Testis (tissue), 2 donors: ENCODE results near the gene FAM163B.

Experiments used
- POLR2A ChIP-seq: fragments of 450-650 bp; IDR thresholded peaks from one replicate; pipeline ENCODE4 v1.6.1; 2017; ENCODE audit warnings: antibody characterized with exemption, mild to moderate bottlenecking, moderate library complexity
- TF ChIP-seq, protein P1 (sequence below), 3 experiments: fragments of 450-650 bp in 2 of 3; fragments of 200-600 bp in 1 of 3; sonication (generic) in 1 of 3; IDR thresholded peaks; one replicate each; pipeline ENCODE4 v1.5.1; 2016 to 2019; ENCODE audit warnings: antibody characterized with exemption in 3 of 3, mild to moderate bottlenecking in 2 of 3, moderate library complexity in 1 of 3

DNA sequence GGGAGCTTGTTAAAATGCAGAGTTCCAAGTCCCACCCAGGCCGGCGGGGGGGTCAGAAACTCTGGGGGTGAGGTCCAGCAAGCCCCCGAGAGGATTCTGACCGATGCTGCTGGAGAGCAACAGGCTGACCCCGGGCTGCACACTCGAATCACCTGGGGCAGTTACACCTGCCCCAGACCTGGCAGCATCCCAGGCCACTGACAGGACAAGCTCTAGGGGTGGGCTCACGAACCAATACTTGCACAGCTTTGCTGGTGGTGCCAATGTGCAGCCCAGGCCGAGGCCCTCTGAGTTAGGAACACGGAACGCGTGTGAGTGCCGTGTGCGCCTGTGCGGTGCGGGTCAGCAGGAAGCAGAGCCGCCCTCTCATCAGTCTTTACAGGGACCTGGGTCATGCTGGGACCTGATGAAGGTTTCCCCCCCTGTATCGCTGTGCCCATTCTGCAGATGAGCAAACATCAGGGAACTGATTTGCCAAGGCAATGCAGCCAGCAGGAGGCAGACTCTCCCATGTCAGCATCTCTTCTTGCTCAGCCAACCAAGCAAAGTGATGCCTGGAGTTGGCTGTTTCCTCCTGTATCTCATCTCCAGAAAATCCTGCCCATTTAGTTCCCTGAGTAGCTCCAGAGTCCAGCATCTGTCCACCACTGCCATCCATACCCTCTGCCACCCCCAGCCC lies 16.3 kb downstream of the FAM163B start:
- TF ChIP-seq, protein P1, sequence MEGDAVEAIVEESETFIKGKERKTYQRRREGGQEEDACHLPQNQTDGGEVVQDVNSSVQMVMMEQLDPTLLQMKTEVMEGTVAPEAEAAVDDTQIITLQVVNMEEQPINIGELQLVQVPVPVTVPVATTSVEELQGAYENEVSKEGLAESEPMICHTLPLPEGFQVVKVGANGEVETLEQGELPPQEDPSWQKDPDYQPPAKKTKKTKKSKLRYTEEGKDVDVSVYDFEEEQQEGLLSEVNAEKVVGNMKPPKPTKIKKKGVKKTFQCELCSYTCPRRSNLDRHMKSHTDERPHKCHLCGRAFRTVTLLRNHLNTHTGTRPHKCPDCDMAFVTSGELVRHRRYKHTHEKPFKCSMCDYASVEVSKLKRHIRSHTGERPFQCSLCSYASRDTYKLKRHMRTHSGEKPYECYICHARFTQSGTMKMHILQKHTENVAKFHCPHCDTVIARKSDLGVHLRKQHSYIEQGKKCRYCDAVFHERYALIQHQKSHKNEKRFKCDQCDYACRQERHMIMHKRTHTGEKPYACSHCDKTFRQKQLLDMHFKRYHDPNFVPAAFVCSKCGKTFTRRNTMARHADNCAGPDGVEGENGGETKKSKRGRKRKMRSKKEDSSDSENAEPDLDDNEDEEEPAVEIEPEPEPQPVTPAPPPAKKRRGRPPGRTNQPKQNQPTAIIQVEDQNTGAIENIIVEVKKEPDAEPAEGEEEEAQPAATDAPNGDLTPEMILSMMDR (IDR thresholded peaks at IDR 0.05) = no peak
- no peak for TF ChIP-seq POLR2A
